SK-N-SH treated with all-trans-retinoic acid at 6 μM for 48 hours (cell line): Measurements from ENCODE around the gene OVCA2.

Source experiments
- ATAC-seq: fragments of 200-7000 bp; cut with Tn5 transposase; 3 replicates; pipeline ENCODE4 v1.9.1; 2020; ENCODE audit warnings: mild to moderate bottlenecking, moderate library complexity
- ARNTL ChIP-seq: fragments of 450-650 bp; formaldehyde crosslinking; IDR thresholded peaks from 2 replicates; pipeline ENCODE4 v1.5.0; 2020; ENCODE audit warnings: low read depth, mild to moderate bottlenecking, moderate library complexity, borderline replicate concordance
- BACH2 ChIP-seq: fragments of 250-450 bp; sonication (Bioruptor Pico); IDR thresholded peaks from 2 replicates; pipeline ENCODE4 v1.9.0; 2021; ENCODE audit warnings: mild to moderate bottlenecking, borderline replicate concordance
- CSDC2 ChIP-seq: fragments of 250-450 bp; sonication (Bioruptor Pico); IDR thresholded peaks from 2 replicates; pipeline ENCODE4 v1.5.0; 2020; ENCODE audit warnings: mild to moderate bottlenecking, moderate library complexity
- ESRRG ChIP-seq: fragments of 250-450 bp; sonication (Bioruptor Pico); IDR thresholded peaks from 2 replicates; pipeline ENCODE4 v1.6.1; 2021; ENCODE audit warnings: mild to moderate bottlenecking
- GLIS3 ChIP-seq: fragments of 250-450 bp; sonication (Bioruptor Pico); IDR thresholded peaks from 2 replicates; pipeline ENCODE4 v1.5.0; 2020; ENCODE audit warnings: mild to moderate bottlenecking, moderate library complexity
- ISL1 ChIP-seq: fragments of 250-450 bp; sonication (Bioruptor Pico); IDR thresholded peaks from 2 replicates; pipeline ENCODE4 v2.1.2; 2022; ENCODE audit warnings: mild to moderate bottlenecking, moderate library complexity
- OSR1 ChIP-seq: fragments of 250-450 bp; sonication (Bioruptor Pico); IDR thresholded peaks from 2 replicates; pipeline ENCODE4 v1.8.0; 2022; ENCODE audit warnings: moderate library complexity, mild to moderate bottlenecking, inconsistent platforms
- PPARA ChIP-seq: fragments of 250-450 bp; sonication (Bioruptor Pico); IDR thresholded peaks from 2 replicates; pipeline ENCODE4 v1.5.0; 2020; ENCODE audit warnings: mild to moderate bottlenecking, borderline replicate concordance
- RARB ChIP-seq: fragments of 250-450 bp; sonication (Bioruptor Pico); IDR thresholded peaks from 2 replicates; pipeline ENCODE4 v1.8.0; 2021; ENCODE audit warnings: mild to moderate bottlenecking, moderate library complexity
- SNAI2 ChIP-seq: fragments of 250-450 bp; sonication (Bioruptor Pico); IDR thresholded peaks from 2 replicates; pipeline ENCODE4 v1.5.0; 2020; ENCODE audit warnings: mild to moderate bottlenecking, moderate library complexity
- TOX ChIP-seq: fragments of 250-450 bp; sonication (Bioruptor Pico); IDR thresholded peaks from 2 replicates; pipeline ENCODE4 v1.8.0; 2021; ENCODE audit warnings: mild to moderate bottlenecking, moderate library complexity, borderline replicate concordance
- ZC3H10 ChIP-seq: fragments of 250-450 bp; sonication (Bioruptor Pico); IDR thresholded peaks from 2 replicates; pipeline ENCODE4 v1.5.1; 2021; ENCODE audit warnings: mild to moderate bottlenecking, moderate library complexity
- ZFP3 ChIP-seq: fragments of 250-450 bp; sonication (Bioruptor Pico); IDR thresholded peaks from 2 replicates; pipeline ENCODE4 v1.5.0; 2020; ENCODE audit warnings: mild to moderate bottlenecking, moderate library complexity
- ZFP30 ChIP-seq: fragments of 450-650 bp; formaldehyde crosslinking; IDR thresholded peaks from 2 replicates; pipeline ENCODE4 v1.5.0; 2022; ENCODE audit warnings: mild to moderate bottlenecking, moderate library complexity
- ZNF70 ChIP-seq: fragments of 450-650 bp; formaldehyde crosslinking; IDR thresholded peaks from 2 replicates; pipeline ENCODE4 v1.5.0; 2020; ENCODE audit warnings: mild to moderate bottlenecking, moderate library complexity
- ZNF8 ChIP-seq: fragments of 450-650 bp; formaldehyde crosslinking; IDR thresholded peaks from 2 replicates; pipeline ENCODE4 v1.5.0; 2020; ENCODE audit warnings: mild to moderate bottlenecking, moderate library complexity
- TF ChIP-seq, protein P1 (sequence below): fragments of 250-450 bp; sonication (Bioruptor Pico); IDR thresholded peaks from 2 replicates; pipeline ENCODE4 v1.5.0; 2020; ENCODE audit warnings: mild to moderate bottlenecking, moderate library complexity
- TF ChIP-seq, protein P2 (sequence below): fragments of 250-450 bp; sonication (Bioruptor Pico); IDR thresholded peaks from 2 replicates; pipeline ENCODE4 v1.8.0; 2021; ENCODE audit warnings: low read depth, mild to moderate bottlenecking, moderate library complexity, borderline replicate concordance
- TF ChIP-seq, protein P3 (sequence below): fragments of 250-450 bp; sonication (Bioruptor Pico); IDR thresholded peaks from 2 replicates; pipeline ENCODE4 v1.5.1; 2021; ENCODE audit warnings: mild to moderate bottlenecking, moderate library complexity
- TF ChIP-seq, protein P4 (sequence below): fragments of 250-450 bp; sonication (Bioruptor Pico); IDR thresholded peaks from 2 replicates; pipeline ENCODE4 v1.5.1; 2020; ENCODE audit warnings: low read depth, mild to moderate bottlenecking, moderate library complexity
- TF ChIP-seq, protein P5 (sequence below): fragments of 250-450 bp; sonication (Bioruptor Pico); IDR thresholded peaks from 2 replicates; pipeline ENCODE4 v1.8.0; 2020; ENCODE audit warnings: mild to moderate bottlenecking, moderate library complexity, borderline replicate concordance

OVCA2 gene

DNA sequence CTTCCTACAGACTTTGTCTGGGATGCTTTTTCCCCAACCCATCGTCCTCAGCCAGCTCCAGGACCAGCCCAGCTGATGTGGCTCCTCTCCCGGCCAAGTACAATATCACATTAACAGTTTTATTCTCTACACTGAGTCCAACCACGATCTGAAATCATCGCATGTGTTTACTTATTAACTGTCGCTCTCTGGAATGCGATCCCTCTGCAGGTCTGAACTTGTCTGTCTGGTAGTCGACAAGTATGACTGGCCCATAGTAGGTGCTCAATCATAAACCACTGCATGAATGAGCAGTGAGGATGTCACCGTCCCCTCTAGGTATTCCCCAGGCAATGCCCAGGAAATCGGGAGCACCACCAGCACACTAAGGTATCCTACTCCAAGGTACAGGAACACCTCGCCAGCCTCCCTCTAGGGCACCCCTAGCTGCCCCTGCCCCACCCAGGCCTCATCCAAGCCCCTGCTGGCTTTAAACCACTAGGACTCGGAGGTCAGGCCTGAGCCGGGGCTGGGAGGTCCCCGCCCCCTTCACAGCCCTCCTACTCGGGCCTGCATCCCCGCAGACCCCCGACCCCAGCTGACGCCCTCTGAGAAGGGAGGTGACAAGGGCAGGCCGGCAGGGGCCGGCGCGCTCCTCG, 44.4 kb upstream of the OVCA2 start:
- TF ChIP-seq ZNF70 (CRISPR knock-in tag), result no peak
- TF ChIP-seq, protein P1, sequence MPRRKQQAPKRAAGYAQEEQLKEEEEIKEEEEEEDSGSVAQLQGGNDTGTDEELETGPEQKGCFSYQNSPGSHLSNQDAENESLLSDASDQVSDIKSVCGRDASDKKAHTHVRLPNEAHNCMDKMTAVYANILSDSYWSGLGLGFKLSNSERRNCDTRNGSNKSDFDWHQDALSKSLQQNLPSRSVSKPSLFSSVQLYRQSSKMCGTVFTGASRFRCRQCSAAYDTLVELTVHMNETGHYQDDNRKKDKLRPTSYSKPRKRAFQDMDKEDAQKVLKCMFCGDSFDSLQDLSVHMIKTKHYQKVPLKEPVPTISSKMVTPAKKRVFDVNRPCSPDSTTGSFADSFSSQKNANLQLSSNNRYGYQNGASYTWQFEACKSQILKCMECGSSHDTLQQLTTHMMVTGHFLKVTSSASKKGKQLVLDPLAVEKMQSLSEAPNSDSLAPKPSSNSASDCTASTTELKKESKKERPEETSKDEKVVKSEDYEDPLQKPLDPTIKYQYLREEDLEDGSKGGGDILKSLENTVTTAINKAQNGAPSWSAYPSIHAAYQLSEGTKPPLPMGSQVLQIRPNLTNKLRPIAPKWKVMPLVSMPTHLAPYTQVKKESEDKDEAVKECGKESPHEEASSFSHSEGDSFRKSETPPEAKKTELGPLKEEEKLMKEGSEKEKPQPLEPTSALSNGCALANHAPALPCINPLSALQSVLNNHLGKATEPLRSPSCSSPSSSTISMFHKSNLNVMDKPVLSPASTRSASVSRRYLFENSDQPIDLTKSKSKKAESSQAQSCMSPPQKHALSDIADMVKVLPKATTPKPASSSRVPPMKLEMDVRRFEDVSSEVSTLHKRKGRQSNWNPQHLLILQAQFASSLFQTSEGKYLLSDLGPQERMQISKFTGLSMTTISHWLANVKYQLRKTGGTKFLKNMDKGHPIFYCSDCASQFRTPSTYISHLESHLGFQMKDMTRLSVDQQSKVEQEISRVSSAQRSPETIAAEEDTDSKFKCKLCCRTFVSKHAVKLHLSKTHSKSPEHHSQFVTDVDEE (CRISPR knock-in tag), result no peak
- TF ChIP-seq, protein P2, sequence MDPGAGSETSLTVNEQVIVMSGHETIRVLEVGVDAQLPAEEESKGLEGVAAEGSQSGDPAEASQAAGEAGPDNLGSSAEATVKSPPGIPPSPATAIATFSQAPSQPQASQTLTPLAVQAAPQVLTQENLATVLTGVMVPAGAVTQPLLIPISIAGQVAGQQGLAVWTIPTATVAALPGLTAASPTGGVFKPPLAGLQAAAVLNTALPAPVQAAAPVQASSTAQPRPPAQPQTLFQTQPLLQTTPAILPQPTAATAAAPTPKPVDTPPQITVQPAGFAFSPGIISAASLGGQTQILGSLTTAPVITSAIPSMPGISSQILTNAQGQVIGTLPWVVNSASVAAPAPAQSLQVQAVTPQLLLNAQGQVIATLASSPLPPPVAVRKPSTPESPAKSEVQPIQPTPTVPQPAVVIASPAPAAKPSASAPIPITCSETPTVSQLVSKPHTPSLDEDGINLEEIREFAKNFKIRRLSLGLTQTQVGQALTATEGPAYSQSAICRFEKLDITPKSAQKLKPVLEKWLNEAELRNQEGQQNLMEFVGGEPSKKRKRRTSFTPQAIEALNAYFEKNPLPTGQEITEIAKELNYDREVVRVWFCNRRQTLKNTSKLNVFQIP, result no peak
- TF ChIP-seq BACH2 (CRISPR knock-in tag), result no peak

DNA sequence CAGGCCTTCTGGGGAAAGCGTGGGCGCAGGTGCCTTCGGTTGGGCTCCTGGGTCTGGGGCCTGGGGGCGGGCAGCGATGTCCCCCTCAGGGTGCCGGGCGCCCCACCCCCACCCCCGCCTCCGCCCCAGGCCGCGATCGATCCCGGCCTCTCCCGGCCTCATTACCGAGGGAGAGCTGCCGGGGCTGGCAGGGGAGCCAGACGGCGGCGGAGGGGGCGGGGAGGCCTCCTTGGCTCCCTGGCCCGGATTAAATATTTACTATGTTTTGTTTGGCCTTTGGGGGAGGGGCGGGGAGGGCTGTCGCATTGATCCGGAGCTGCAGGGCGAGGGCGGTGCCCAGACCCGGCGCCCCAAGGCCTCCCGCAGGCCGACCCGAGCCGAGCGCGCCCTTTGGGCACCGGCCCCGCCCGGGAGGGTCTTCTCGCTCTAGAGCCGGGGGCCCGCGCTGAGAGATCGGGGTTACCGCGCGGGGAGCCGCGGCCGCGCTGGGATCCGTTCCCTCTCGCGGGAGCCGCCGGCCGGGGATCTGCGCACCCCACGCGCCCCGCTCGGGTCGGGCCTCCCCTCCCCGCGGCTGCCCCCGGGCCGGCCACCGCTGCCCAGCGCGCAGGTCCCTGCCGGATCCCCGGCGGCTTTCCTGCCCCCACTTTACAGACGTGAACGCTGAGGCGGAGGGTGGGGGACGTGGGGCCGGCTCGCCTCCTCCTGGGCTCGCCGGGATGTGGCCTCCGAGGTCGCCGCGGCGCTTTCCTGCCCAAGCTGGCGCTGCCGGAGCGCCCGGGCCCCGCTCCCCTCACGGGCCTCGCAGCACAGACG, 43.7 kb upstream of the OVCA2 start:
- no peak for TF ChIP-seq ISL1 (CRISPR knock-in tag)
- TF ChIP-seq ZFP30, result no peak
- no peak for TF ChIP-seq ZNF70 (CRISPR knock-in tag)
- TF ChIP-seq CSDC2 (CRISPR knock-in tag), result no peak
- no peak for TF ChIP-seq ARNTL
- TF ChIP-seq, protein P3, sequence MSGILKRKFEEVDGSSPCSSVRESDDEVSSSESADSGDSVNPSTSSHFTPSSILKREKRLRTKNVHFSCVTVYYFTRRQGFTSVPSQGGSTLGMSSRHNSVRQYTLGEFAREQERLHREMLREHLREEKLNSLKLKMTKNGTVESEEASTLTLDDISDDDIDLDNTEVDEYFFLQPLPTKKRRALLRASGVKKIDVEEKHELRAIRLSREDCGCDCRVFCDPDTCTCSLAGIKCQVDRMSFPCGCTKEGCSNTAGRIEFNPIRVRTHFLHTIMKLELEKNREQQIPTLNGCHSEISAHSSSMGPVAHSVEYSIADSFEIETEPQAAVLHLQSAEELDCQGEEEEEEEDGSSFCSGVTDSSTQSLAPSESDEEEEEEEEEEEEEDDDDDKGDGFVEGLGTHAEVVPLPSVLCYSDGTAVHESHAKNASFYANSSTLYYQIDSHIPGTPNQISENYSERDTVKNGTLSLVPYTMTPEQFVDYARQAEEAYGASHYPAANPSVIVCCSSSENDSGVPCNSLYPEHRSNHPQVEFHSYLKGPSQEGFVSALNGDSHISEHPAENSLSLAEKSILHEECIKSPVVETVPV (CRISPR knock-in tag), result no peak
- no peak for TF ChIP-seq RARB (CRISPR knock-in tag)
- TF ChIP-seq, protein P4, sequence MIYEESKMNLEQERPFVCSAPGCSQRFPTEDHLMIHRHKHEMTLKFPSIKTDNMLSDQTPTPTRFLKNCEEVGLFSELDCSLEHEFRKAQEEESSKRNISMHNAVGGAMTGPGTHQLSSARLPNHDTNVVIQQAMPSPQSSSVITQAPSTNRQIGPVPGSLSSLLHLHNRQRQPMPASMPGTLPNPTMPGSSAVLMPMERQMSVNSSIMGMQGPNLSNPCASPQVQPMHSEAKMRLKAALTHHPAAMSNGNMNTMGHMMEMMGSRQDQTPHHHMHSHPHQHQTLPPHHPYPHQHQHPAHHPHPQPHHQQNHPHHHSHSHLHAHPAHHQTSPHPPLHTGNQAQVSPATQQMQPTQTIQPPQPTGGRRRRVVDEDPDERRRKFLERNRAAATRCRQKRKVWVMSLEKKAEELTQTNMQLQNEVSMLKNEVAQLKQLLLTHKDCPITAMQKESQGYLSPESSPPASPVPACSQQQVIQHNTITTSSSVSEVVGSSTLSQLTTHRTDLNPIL (CRISPR knock-in tag), result no peak
- no peak for TF ChIP-seq SNAI2 (CRISPR knock-in tag)
- TF ChIP-seq OSR1 (CRISPR knock-in tag), result no peak
- TF ChIP-seq ZFP3 (CRISPR knock-in tag), result no peak
- TF ChIP-seq TOX (CRISPR knock-in tag), result no peak
- TF ChIP-seq ZNF8 (CRISPR knock-in tag), result no peak
- no peak for TF ChIP-seq GLIS3 (CRISPR knock-in tag)
- no peak for TF ChIP-seq ZC3H10 (CRISPR knock-in tag)
- ATAC-seq, result no peak

More for the DNA sequence above, 44.4 kb upstream of the OVCA2 start:
- no peak for ATAC-seq

DNA sequence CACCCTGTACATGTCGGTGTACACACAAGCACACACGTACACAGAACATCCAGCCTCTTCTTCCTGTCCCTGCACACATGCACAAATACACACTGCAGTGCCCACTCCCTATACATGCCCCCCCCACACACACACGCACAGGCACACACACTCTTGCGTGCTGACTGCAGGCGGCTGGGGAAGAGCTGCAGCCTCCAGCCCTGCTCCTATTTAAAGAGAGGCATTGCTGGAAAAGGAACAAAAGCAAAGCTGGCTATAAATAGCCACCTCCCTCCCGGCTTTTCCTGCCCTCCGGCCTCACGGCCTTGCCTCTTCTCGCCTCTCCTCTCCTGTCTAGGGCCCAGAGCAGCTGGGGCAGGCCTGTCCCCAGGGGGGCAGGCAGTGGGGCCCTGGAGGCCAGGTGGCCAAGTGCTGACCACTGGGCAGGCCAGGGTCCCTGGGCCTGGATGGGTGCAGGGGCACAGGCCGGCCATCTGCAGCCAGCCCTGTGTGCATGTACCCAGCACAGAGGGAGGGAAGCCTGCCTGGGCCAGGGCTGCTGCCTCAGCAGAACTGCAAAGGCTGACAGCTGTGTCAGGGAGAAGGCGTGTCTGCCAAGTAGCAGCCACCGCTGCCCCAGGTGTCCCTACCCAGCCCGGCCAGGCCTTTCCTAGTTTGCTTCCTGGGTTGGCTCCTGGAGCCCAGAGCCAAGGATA, 42.1 kb upstream of the OVCA2 start:
- TF ChIP-seq ZFP3 (CRISPR knock-in tag) (no peak), ZNF8 (CRISPR knock-in tag) (no peak), ARNTL (no peak), CSDC2 (CRISPR knock-in tag) (no peak), ZNF70 (CRISPR knock-in tag) (no peak), PPARA (CRISPR knock-in tag) (no peak), ZC3H10 (CRISPR knock-in tag) (no peak), ESRRG (CRISPR knock-in tag) (no peak), BACH2 (CRISPR knock-in tag) (no peak), TOX (CRISPR knock-in tag) (no peak), SNAI2 (CRISPR knock-in tag) (no peak), ISL1 (CRISPR knock-in tag) (no peak)
- TF ChIP-seq, protein P5, sequence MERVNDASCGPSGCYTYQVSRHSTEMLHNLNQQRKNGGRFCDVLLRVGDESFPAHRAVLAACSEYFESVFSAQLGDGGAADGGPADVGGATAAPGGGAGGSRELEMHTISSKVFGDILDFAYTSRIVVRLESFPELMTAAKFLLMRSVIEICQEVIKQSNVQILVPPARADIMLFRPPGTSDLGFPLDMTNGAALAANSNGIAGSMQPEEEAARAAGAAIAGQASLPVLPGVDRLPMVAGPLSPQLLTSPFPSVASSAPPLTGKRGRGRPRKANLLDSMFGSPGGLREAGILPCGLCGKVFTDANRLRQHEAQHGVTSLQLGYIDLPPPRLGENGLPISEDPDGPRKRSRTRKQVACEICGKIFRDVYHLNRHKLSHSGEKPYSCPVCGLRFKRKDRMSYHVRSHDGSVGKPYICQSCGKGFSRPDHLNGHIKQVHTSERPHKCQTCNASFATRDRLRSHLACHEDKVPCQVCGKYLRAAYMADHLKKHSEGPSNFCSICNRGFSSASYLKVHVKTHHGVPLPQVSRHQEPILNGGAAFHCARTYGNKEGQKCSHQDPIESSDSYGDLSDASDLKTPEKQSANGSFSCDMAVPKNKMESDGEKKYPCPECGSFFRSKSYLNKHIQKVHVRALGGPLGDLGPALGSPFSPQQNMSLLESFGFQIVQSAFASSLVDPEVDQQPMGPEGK (CRISPR knock-in tag), result no peak
- TF ChIP-seq, protein P3 (CRISPR knock-in tag), result no peak
- ATAC-seq, result peak; percentile 50
